Psoas muscle (tissue), 8 donors: Measurements from ENCODE around the gene CD2BP2. TPM values are rescaled to one million over a fixed set of nuclear protein-coding genes. Genes with fewer than 3 reads are reported as not detected.

ENCODE experiments used
- ATAC-seq, 4 donors: fragments of 200-7000 bp; cut with Tn5 transposase; one replicate each; pipeline ENCODE4 v1.9.1; 2020; ENCODE audit warnings: moderate library complexity in 3 of 4, mild to moderate bottlenecking in 2 of 4
- DNase-seq, 2 donors: peaks; one replicate each; pipeline ENCODE4 v3.0.0-alpha.2; 2020
- H3K27ac ChIP-seq: fragments of 200-600 bp; one replicate; pipeline ENCODE4 v1.8.0; 2022
- H3K27me3 ChIP-seq, 3 donors: fragments of 200-600 bp in 1 of 3; one replicate each; pipeline versions ENCODE4 v1.6.1 to v1.8.0; 2013 to 2022; ENCODE audit warnings: low read length in 2 of 3, mild to moderate bottlenecking in 2 of 3, moderate library complexity in 1 of 3; ENCODE audit not compliant: insufficient read depth in 3 of 3
- H3K36me3 ChIP-seq, 2 donors: fragments of 200-600 bp in 1 of 2; one replicate each; pipeline versions ENCODE4 v1.6.1 to v1.8.0; 2013 to 2022; ENCODE audit warnings: low read depth in 1 of 2, mild to moderate bottlenecking in 1 of 2, moderate library complexity in 1 of 2; ENCODE audit not compliant: insufficient read depth in 1 of 2
- H3K4me1 ChIP-seq: fragments of 200-600 bp; one replicate; pipeline ENCODE4 v1.8.0; 2022
- H3K4me3 ChIP-seq: fragments of 200-600 bp; one replicate; pipeline ENCODE4 v1.8.0; 2022; ENCODE audit warnings: mild to moderate bottlenecking
- H3K9me3 ChIP-seq: fragments of 200-600 bp; one replicate; pipeline ENCODE4 v1.8.0; 2022
- CTCF ChIP-seq: fragments of 200-600 bp; IDR thresholded peaks from one replicate; pipeline ENCODE4 v1.8.0; 2022; ENCODE audit warnings: antibody characterized with exemption
- WGBS, 3 donors: extraction: QIAGEN DNeasy Blood & Tissue Kit; methylation state at CpG; one replicate each; pipeline versions ENCODE4 v1.1.6 to v1.1.7; 2013; 5-methylcytosine and 5-hydroxymethylcytosine counted together
- intact Hi-C, 2 donors: fragments of 100-400 bp; cut with DNase I; formaldehyde crosslinking; loops; one replicate each; pipeline versions ENCODE4 v1.11.0 to v1.14.2; 2022
- polyA plus RNA-seq, 3 donors: library from polyadenylated mRNA; stranded (reverse); fragments of 200-250 nt; gene quantifications; one replicate each; pipeline ENCODE4 v1.2.3, GENCODE V29; 2013
- total RNA-seq, 4 donors: library from RNA; stranded (reverse); fragmentation: NEBNext Ultra II Directional in 2 of 4; extraction: Animal tissue kit (Norgen Biotek cat#: 25700) in 2 of 4; gene quantifications; one replicate each; pipeline versions ENCODE4 v1.2.1 to v1.2.4, GENCODE V29; 2021 to 2023
- donor health status: healthy with polysubstance abuse.
- donor health status: DM: no; HTN: no; CAD: no; lungs with moderate emphysema.
- donor health status: Bipolar disorder and iron deficiency.
- donor health status: healthy.
- donor health status: DM: yes; HTN: yes; CAD: no.
- donor health status: DM: no; HTN: no; CAD: no.
- donor health status: DM: no; HTN: no; CAD: no.
- donor health status: DM: yes; HTN: yes; CAD: no.

The CD2BP2 gene
- total and polyA plus RNA-seq, 7 donors = 31.0 to 65.0 (median 55.6) TPM

DNA sequence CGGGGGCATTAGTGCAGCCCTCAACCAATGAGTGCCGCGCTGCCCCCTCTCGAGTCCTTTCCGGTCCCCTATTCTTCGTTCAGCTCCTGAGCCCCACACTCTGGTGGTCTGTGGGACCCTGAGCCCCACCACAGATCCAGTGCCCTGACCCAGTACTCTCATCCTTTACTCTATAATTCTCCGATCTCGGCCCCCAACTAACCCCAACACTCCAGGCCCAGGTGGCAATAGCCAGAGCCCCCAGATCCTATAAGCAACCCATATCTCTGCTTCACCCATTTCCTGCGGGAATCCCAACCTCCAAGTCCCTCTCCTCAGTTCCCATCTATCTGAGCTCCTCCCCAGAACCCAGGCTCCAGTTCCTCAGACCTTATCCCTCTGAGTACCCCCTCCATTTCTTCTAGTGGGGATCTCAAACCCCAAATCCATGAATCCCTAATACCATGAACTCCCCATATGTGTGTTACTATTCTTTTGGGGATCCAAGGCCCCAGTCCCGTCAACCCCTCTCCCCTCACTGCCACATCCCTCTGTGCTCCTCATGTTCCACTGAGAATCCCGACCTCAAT lies 16.2 kb upstream of the CD2BP2 start:
- TF ChIP-seq CTCF = no peak
- H3K9me3 ChIP-seq = no peaks in the 10 kb centered on the region
- H3K36me3 ChIP-seq = peaks cover 0 to 8% of the 10 kb centered on the region in 2 donors
- H3K4me3 ChIP-seq = peak overlapping the region; percentile 65
- DNase-seq (no peak), ATAC-seq (no peak)
- no peaks in the 10 kb centered on the region for H3K27me3 ChIP-seq
- peaks cover 52% of the 10 kb centered on the region for H3K4me1 ChIP-seq
- intact Hi-C loops = loop anchor here in 1 of 2 donors (5.0 kb wide), 1 partner anchor 36 kb away; the partner anchor contains the start of gene ZNF771
- WGBS, 3 donors = 12 to 14% (median 12%) methylated on average over 11 of the region's 11 CpGs
- peak overlapping the region; percentile 97 for H3K27ac ChIP-seq

- peak; percentile 76 to 87 (median 80) for ATAC-seq
- peak; percentile 96 to 98 for DNase-seq
- intact Hi-C loops = loop anchor here in 1 of 2 donors (5.0 kb wide), 1 partner anchor 37 kb away; the partner anchor contains the start of gene ZNF771
- H3K9me3 ChIP-seq = no peaks in the 10 kb centered on the region
- no peaks in the 10 kb centered on the region for H3K27me3 ChIP-seq
- 0 to 1% (median 0%) methylated on average over 32 to 40 of the region's 40 CpGs for WGBS, 3 donors
- peaks cover 53% of the 10 kb centered on the region for H3K4me1 ChIP-seq
- peaks cover 0 to 11% of the 10 kb centered on the region in 2 donors for H3K36me3 ChIP-seq
- peak within 1 kb of the TSS; percentile 97 for H3K27ac ChIP-seq
- peak within 1 kb of the TSS; percentile 93 for H3K4me3 ChIP-seq
- TF ChIP-seq CTCF = peak; percentile 16
These were observed 15.5 kb upstream of the CD2BP2 start, which contains the start of gene TBC1D10B for GRCh38 chr16:30370456-30371247. Gene TBC1D10B, minus strand, starts transcription at chr16:30370494. Its CDS starts 311 bp downstream, at chr16:30370183.

- intact Hi-C loops = loop anchor here in 1 of 2 donors (5.0 kb wide), 1 partner anchor 37 kb away; the partner anchor contains the start of gene ZNF771
- H3K4me3 ChIP-seq = peak overlapping the region; percentile 93
- peaks cover 50% of the 10 kb centered on the region for H3K4me1 ChIP-seq
- 0 to 1% (median 0%) methylated on average over 6 to 76 of the region's 76 CpGs for WGBS, 3 donors
- H3K9me3 ChIP-seq = no peaks in the 10 kb centered on the region
- H3K27ac ChIP-seq = peak overlapping the region; percentile 84
- peak; percentile 26 for TF ChIP-seq CTCF
- H3K36me3 ChIP-seq = peaks cover 0 to 18% of the 10 kb centered on the region in 2 donors
- ATAC-seq = no peak
- DNase-seq = no peak
- H3K27me3 ChIP-seq = no peaks in the 10 kb centered on the region
These were observed 14.9 kb upstream of the CD2BP2 start for GRCh38 chr16:30369938-30370455.

- Histone ChIP-seq H3K27me3 (no peaks in the 10 kb centered on the region), H3K27ac (peak overlapping the region; percentile 84), H3K4me3 (peak overlapping the region; percentile 93), H3K4me1 (peaks cover 50% of the 10 kb centered on the region), H3K36me3 (peaks cover 0 to 25% of the 10 kb centered on the region in 2 donors), H3K9me3 (no peaks in the 10 kb centered on the region)
- WGBS, 3 donors = 0 to 1% (median 1%) methylated on average over 43 to 45 of the region's 45 CpGs
- DNase-seq (peak in 1 of 2 donors; percentile 68), ATAC-seq (no peak)
- no peak for TF ChIP-seq CTCF
- intact Hi-C loops = no loop called here
These were observed 14.2 kb upstream of the CD2BP2 start for GRCh38 chr16:30369091-30369937.
